ENCODE data around the gene MGLL.

GRCh38 chr3:127791221-127791913 is 30.9 kb downstream of the MGLL start:
- TF ChIP-seq CTCF (IDR thresholded peaks at IDR 0.05) (no peak), POLR2A (IDR thresholded peaks at IDR 0.05) (no peak)
